GM08714 (cell line): ENCODE results near the gene ZC3H12A.
A peak's percentile ranks its signal among the peaks of the same experiment; 100 is the strongest.

Source experiments
- H3K4me3 ChIP-seq: fragments of 200-500 bp; sonication (Bioruptor generic); 2 replicates; pipeline ENCODE4 v1.5.1; 2014; ENCODE audit warnings: mild to moderate bottlenecking, low read length, inconsistent platforms
- ZNF274 ChIP-seq: IDR thresholded peaks from 2 replicates; pipeline ENCODE4 v1.6.1; 2012; ENCODE audit warnings: mild to moderate bottlenecking, low read depth, low read length

Gene ZC3H12A

GRCh38 chr1:37474046-37474696, at the start of gene ZC3H12A:
Gene ZC3H12A (plus strand): TSS chr1:37474580. CDS start chr1:37475497, 917 bp downstream.
- TF ChIP-seq ZNF274, result no peak
- peak within 1 kb of the TSS; percentile 93 for H3K4me3 ChIP-seq

- no peak for TF ChIP-seq ZNF274
- H3K4me3 ChIP-seq, result no peak overlapping the region
Measured at GRCh38 chr1:37425221-37425620, 49.2 kb upstream of the ZC3H12A start.

DNA sequence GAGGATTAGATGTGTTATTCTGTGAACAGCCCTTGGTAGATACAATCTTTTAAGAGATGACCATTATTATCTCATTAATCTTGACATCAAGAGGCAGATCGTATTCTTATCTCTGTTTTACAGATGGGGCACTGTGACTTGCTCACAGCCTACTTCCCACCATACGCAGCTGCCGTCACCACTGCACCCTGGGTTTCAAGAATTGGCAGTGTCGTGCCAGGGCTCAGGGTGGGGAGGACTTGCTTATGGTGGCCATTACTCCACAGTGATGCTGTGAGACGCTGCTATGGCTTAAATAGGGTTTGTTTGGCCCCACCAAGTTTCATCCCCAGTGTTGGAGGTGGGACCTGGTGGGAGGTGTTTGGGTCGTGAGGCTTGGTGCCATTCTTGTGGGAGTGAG, 45.4 kb upstream of the ZC3H12A start:
- no peak for TF ChIP-seq ZNF274
- no peak overlapping the region for H3K4me3 ChIP-seq

DNA sequence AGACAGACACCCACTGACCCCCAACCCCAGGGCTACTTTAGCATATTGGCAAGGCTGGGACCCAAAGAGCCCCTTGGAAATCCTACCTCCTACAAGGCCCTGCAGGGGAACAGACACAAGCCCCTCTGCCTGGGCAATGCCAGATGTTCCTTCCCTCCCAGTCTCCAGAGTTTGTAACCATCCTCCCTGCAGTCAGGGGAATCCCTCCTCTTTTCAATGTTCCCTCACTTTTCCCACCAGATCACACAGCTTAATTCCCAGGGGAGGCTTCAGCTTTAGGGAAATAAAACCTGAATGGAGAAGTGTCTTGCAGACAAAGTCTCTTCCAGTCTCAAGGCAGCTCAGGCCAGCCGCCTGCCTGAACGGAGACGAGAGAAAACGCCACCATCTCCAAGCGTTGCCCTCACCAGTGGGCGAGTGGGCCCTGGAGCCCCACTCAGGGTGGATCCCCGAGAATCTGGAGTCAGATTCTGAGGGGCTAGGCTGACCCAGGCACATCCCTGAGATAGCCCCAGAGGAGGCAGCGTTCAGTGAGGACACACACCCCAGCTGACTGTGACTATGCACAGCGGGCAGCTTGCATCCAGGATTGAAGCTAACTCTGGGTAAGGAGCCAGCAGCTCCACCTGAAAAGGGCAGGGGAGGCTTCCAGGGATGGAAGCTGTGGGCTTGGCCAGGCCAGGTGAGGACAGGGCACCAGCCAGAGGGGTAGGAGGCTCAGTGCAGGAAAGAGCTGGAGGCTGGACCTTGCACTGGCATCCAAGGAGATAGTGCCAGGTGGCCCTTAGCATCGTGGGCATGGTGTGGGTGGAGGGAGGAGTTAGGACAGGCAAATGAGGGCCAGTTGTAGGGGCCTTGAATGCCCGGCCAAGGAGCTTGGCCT, 44.0 kb upstream of the ZC3H12A start:
- H3K4me3 ChIP-seq, result no peak overlapping the region
- no peak for TF ChIP-seq ZNF274

DNA sequence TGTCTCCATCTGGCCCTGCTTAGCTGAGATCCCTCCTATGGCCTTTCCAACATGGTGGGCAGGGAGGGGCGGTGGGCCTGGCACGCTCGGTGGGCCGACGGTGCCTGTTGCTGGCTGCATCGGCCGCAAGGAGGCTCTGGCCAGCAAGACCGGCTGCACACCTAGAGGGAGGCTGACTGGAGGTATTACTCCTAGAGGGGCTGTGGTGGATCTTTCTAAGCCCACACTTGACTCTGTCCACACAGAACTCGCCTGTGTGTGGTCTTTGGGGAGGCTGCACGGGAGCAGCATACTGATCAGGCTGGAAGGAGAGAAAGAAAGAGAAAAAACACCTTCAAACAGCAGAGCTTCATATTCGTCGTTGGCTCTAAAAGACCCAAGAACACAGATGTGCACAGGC, 41.7 kb upstream of the ZC3H12A start:
- TF ChIP-seq ZNF274, result no peak
- no peak overlapping the region for H3K4me3 ChIP-seq

DNA sequence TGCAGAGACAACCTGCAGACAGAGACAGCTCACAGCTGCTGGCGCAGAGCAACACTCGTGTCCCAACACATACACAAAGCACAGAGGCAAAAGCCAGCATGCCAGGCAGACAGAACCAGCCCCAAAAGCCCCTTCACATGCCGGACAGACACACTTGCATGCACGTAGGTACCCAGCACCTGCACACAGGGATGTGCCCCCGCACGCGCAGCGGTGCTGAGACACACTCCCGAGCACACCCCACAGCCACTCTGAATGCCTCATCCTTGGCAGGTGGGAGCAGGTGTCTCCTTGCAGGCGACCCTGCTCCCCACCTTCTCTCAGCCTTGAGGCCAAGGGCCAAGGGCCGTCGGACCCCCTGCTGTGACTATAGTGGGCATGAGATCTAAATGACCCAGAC, 41.2 kb upstream of the ZC3H12A start:
- TF ChIP-seq ZNF274, result no peak

DNA sequence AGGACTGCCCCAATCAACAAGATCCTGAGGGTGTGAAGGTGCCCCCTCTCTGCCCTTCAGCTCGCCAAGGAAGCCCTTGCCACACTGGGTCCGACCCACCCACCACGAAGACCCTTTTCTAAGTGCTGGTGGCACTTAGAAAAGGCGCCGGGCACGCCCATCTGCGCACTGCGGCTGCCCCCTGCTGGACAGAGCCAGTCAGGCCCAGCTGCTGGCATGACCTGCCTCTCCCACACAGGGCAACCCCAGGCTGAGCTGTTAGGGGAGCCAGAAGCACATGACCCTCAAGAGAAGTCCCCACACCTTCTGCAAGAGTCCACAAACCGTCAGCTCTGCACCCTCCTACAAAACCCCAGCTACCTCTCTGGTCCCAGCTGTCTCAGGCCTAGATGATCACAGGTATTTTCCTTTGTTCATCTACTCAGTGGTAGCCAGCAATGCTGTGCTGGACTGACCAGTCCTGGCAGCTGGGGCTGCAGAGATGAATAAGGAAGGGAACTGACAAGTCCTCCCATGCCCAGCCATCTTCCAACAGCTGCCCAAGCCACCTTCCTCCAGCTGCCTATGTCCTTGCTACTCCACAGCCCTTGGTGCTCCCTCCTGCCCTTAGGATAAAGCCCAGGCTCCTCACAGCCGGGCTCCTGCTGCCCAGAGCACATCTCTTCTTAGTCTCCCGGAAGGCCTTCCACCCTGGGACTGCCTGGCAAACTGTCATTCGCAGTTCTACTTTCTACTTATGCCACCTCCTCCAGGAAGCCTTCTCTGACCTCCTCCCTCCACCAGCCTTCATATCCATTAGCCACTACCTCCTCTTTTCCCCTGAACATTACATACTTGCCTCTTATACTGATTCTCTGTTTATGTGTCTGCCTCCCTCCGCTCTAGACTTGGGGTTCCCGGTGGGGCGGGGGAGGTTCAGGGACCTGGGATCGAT, 39.8 kb upstream of the ZC3H12A start:
- no peak overlapping the region for H3K4me3 ChIP-seq
- TF ChIP-seq ZNF274, result no peak

More for the DNA sequence above, 41.2 kb upstream of the ZC3H12A start:
- no peak overlapping the region for H3K4me3 ChIP-seq

- no peak overlapping the region for H3K4me3 ChIP-seq
- no peak for TF ChIP-seq ZNF274
Measured at GRCh38 chr1:37437087-37437486, 37.3 kb upstream of the ZC3H12A start.

DNA sequence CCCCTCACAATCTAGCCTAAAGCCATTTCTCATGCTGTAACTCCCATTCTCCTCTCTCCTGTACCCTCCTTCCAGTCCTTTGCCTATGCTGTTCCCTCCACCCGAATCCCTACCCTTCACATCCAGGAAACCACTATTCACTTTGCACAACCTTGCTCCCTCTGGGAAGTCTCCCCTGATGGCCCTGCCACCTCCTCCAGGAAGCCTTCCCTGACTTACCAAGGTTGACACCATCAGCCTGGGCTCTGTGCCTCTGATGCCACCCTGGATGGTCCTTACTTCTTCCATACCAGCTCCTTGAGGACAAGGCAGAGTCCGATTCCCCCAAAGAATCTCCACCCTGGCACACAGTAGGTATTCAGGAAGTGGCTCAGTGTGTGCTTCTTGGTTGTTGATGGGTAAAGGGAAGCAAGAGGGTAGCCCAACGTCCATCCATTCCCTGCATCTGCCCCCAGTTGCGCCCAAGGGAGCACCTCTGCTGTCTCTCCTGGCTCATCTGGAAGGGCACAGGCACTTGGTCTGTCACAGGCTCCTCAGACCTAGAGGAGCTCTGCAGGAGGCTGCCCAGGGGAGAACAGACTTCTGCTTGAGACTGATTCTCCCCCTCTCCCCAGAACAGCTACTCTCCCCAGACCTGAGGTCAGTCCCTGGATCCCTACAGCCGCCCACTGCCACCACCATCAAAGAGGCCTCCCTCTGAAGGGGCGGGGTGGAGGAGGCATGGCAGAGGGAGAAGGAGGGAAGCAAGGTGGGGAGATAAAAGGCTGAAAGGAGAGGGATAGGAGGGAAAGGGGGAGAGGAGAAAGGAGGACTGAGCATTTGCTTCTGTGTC, 36.1 kb upstream of the ZC3H12A start:
- no peak overlapping the region for H3K4me3 ChIP-seq
- TF ChIP-seq ZNF274, result no peak

- no peak for TF ChIP-seq ZNF274
- no peak overlapping the region for H3K4me3 ChIP-seq
Measured at GRCh38 chr1:37438869-37439343, 35.5 kb upstream of the ZC3H12A start.

GRCh38 chr1:37439349-37439995, 34.9 kb upstream of the ZC3H12A start:
- no peak overlapping the region for H3K4me3 ChIP-seq

GRCh38 chr1:37441490-37441889, 32.9 kb upstream of the ZC3H12A start:
- no peak for TF ChIP-seq ZNF274
- H3K4me3 ChIP-seq, result no peak overlapping the region

More at GRCh38 chr1:37439349-37439995, 34.9 kb upstream of the ZC3H12A start:
- TF ChIP-seq ZNF274, result no peak

DNA sequence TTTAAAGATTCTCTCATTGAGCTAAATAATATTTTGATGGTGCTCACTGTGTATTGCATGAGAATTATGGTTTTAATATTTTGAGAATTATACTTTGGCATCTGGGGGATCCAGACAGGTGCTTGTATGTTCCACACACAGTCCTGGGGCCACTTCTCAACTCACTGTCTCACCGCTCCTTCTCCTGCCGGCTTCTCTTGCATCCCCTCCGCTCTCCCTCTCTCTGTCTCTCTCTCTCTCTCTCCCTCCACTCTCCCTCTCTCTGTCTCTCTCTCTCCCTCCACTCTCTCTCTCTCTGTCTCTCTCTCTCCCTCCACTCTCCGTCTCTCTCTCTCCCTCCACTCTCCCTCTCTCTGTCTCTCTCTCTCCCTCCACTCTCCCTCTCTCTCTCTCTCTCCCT, 32.2 kb upstream of the ZC3H12A start:
- H3K4me3 ChIP-seq, result no peak overlapping the region
- TF ChIP-seq ZNF274, result no peak

- no peak overlapping the region for H3K4me3 ChIP-seq
- no peak for TF ChIP-seq ZNF274
Measured at GRCh38 chr1:37442644-37443043, 31.7 kb upstream of the ZC3H12A start.
